Right atrium auricular region (tissue), 2 donors: Measurements from ENCODE around the gene HPCAL1. TPM values are rescaled to one million over a fixed set of nuclear protein-coding genes. Genes with fewer than 3 reads are reported as not detected.

Source experiments
- DNase-seq: peaks from one replicate; pipeline ENCODE4 v3.0.0-alpha.2; 2019; ENCODE audit warnings: low spot score
- H3K27ac ChIP-seq, 2 donors: fragments of 200-600 bp; sonication (generic); 1 replicate in 1 of 2; 2 replicates in 1 of 2; pipeline ENCODE4 v1.5.1; 2016 to 2019
- H3K27me3 ChIP-seq, 2 donors: fragments of 200-600 bp; sonication (generic); one replicate each; pipeline versions ENCODE4 v1.5.1 to v1.6.0; 2017 to 2019
- H3K36me3 ChIP-seq: fragments of 200-600 bp; sonication (generic); one replicate; pipeline ENCODE4 v1.5.1; 2016
- H3K4me1 ChIP-seq, 2 donors: fragments of 200-600 bp; sonication (generic); one replicate each; pipeline versions ENCODE4 v1.5.1 to v1.6.0; 2017 to 2019
- H3K4me3 ChIP-seq, 2 donors: fragments of 200-600 bp; sonication (generic); 1 replicate in 1 of 2; 2 replicates in 1 of 2; pipeline ENCODE4 v1.5.1; 2017 to 2019; ENCODE audit warnings: mild to moderate bottlenecking in 1 of 2, moderate library complexity in 1 of 2
- H3K9me3 ChIP-seq, 2 donors: fragments of 200-600 bp; sonication (generic); one replicate each; pipeline ENCODE4 v1.5.1; 2019
- total RNA-seq, 2 donors: library from RNA; depleted of rRNA; stranded (reverse); fragments of >200 nt; gene quantifications; one replicate each; pipeline ENCODE4 v1.1.0, GENCODE V29; 2016
- TF ChIP-seq, protein P1 (sequence below), 2 donors: fragments of 200-600 bp; sonication (generic); IDR thresholded peaks; one replicate each; pipeline ENCODE4 v1.5.1; 2019; ENCODE audit warnings: antibody characterized with exemption in 2 of 2

The HPCAL1 gene
- total RNA-seq, 2 donors from 2014 or later = 28.7 to 35.5 TPM

DNA sequence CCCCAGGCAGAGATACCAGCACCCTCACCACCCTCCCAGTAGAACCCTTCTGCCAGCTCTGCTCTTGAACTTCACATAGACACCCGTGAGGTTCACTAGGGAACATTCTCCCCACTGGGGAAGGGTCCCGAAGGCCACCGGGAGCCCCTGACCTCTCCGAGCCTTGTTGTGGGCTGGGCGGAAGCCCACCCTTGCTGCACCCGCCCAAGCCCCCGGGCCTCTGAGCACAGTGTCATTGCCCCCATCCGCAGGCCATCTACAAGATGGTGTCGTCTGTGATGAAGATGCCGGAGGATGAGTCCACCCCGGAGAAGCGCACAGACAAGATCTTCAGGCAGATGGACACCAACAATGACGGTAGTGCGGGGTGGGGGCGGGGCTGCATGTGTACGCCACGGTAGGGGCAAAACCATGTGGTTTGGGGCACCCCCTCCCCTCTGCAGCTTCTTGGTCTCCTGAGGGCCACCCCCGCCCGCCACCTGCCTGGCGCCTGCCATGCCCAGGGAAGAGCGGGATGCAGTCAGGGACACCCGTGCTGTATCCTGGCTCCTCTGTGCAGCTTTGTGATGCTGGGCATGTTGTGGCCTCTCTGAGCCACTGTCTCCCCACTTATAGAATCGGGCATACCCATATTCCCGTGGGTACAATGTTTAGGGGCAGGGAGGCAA is 120.2 kb downstream of the HPCAL1 start:
- no peaks in the 10 kb centered on the region for H3K27me3 ChIP-seq
- peaks cover 10% of the 10 kb centered on the region for H3K36me3 ChIP-seq
- no peak overlapping the region for H3K4me3 ChIP-seq
- no peak overlapping the region for H3K27ac ChIP-seq
- no peak for DNase-seq
- no peaks in the 10 kb centered on the region for H3K4me1 ChIP-seq
- no peaks in the 10 kb centered on the region for H3K9me3 ChIP-seq
- TF ChIP-seq, protein P1, sequence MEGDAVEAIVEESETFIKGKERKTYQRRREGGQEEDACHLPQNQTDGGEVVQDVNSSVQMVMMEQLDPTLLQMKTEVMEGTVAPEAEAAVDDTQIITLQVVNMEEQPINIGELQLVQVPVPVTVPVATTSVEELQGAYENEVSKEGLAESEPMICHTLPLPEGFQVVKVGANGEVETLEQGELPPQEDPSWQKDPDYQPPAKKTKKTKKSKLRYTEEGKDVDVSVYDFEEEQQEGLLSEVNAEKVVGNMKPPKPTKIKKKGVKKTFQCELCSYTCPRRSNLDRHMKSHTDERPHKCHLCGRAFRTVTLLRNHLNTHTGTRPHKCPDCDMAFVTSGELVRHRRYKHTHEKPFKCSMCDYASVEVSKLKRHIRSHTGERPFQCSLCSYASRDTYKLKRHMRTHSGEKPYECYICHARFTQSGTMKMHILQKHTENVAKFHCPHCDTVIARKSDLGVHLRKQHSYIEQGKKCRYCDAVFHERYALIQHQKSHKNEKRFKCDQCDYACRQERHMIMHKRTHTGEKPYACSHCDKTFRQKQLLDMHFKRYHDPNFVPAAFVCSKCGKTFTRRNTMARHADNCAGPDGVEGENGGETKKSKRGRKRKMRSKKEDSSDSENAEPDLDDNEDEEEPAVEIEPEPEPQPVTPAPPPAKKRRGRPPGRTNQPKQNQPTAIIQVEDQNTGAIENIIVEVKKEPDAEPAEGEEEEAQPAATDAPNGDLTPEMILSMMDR (IDR thresholded peaks at IDR 0.05) = no peak

DNA sequence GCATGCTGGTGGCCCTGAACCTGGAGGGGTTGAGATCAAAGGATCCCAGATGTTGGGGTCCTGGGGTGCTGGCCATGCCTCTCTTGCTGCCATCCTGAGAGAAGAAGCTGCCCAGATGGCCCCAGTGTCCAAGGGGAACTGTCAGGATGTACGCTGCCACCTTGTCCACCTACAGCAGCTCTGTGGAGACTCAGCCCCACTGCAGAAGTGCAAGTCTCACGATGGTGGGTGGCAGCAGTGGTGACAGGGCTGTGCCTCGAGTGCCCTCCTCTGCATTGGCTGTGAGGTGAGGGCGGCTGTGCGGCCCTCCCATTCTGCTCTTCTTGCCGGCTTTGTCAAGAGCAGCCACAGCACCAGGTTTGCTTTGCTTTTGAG is 120.7 kb downstream of the HPCAL1 start:
- no peaks in the 10 kb centered on the region for H3K9me3 ChIP-seq
- TF ChIP-seq, protein P1 (IDR thresholded peaks at IDR 0.05) = no peak
- H3K27me3 ChIP-seq = no peaks in the 10 kb centered on the region
- H3K4me3 ChIP-seq = no peak overlapping the region
- no peak for DNase-seq
- peaks cover 10% of the 10 kb centered on the region for H3K36me3 ChIP-seq
- H3K4me1 ChIP-seq = no peaks in the 10 kb centered on the region
- H3K27ac ChIP-seq = no peak overlapping the region

DNA sequence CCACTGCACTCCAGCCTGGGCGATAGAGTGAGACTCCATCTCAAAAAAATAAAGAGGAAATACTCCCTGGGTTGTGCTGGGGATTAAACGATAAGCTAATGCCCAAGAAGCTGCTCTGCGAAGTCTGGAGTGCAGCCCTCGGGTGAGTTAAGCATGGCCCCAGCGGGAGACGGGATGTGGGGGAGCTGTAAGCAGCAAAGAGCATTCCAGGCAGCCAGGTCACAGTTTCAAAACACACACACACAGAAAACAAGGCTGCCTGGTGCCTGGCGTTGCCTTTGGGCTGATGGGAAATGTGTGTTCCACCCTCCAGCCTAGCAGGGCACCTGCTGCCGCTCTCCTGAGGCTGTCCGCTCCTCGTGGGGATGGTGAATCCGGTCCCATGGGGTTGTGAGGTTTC is 121.3 kb downstream of the HPCAL1 start:
- TF ChIP-seq, protein P1 (IDR thresholded peaks at IDR 0.05) = no peak
- Histone ChIP-seq H3K4me1 (no peaks in the 10 kb centered on the region), H3K4me3 (no peak overlapping the region), H3K27ac (no peak overlapping the region), H3K9me3 (no peaks in the 10 kb centered on the region), H3K36me3 (peaks cover 10% of the 10 kb centered on the region), H3K27me3 (no peaks in the 10 kb centered on the region)
- no peak for DNase-seq

DNA sequence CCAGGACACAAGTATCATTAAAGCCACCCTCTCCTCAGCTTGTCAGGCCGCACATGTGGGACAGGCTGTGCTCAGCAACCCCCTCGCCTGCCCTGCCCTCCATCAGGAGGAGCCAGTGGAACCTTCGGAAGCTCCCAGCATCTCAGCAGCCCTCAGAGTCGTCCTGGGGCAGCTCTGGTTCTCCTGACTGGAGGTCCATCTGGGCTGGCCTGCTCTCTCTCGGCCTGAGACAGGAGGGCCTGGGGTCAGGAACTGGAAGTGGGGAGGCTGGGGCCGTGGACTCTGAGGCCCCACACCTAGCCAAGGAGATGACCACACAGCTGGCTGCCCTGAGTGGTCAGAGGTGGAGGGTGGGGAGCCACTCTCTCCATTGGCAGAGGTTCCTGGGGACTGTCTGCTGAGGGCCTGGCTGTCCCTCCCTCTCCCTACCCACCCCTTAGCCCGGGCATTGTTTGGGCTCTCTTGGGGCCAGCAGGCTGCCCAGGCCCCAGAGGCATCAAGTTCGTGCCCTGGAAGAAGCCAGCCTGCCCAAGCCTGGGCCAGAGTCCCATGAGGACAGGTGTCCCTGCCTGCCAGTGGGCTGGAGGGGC is 122.3 kb downstream of the HPCAL1 start:
- Histone ChIP-seq H3K27me3 (no peaks in the 10 kb centered on the region), H3K4me1 (no peaks in the 10 kb centered on the region), H3K4me3 (no peak overlapping the region), H3K36me3 (peaks cover 10% of the 10 kb centered on the region), H3K27ac (no peak overlapping the region), H3K9me3 (no peaks in the 10 kb centered on the region)
- TF ChIP-seq, protein P1 (IDR thresholded peaks at IDR 0.05) = no peak
- DNase-seq = no peak

DNA sequence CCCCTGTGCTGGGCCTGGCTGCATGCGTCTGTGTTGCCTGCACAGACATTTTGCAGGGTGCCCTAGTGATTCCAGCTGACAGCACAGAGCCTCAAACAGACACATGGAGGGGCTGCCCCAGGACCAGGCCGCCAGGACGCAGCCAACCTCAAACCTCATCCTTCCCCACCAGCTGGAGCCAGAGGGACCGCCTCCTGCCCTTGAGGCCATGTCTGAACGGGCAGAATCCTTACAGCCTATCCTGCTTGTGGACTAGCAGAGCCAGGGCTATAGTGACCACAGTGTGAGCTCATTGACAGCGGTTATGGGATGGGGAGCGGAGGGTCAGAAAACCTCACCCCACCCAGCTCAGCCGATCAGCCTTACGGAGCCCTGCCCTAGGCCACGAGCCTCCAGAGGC is 123.0 kb downstream of the HPCAL1 start:
- no peaks in the 10 kb centered on the region for H3K9me3 ChIP-seq
- DNase-seq = no peak
- no peaks in the 10 kb centered on the region for H3K27me3 ChIP-seq
- no peak overlapping the region for H3K4me3 ChIP-seq
- TF ChIP-seq, protein P1 (IDR thresholded peaks at IDR 0.05) = no peak
- no peak overlapping the region for H3K27ac ChIP-seq
- no peaks in the 10 kb centered on the region for H3K4me1 ChIP-seq
- peaks cover 10% of the 10 kb centered on the region for H3K36me3 ChIP-seq
